ENCODE results near the gene CXCR5.

The CXCR5 gene

DNA sequence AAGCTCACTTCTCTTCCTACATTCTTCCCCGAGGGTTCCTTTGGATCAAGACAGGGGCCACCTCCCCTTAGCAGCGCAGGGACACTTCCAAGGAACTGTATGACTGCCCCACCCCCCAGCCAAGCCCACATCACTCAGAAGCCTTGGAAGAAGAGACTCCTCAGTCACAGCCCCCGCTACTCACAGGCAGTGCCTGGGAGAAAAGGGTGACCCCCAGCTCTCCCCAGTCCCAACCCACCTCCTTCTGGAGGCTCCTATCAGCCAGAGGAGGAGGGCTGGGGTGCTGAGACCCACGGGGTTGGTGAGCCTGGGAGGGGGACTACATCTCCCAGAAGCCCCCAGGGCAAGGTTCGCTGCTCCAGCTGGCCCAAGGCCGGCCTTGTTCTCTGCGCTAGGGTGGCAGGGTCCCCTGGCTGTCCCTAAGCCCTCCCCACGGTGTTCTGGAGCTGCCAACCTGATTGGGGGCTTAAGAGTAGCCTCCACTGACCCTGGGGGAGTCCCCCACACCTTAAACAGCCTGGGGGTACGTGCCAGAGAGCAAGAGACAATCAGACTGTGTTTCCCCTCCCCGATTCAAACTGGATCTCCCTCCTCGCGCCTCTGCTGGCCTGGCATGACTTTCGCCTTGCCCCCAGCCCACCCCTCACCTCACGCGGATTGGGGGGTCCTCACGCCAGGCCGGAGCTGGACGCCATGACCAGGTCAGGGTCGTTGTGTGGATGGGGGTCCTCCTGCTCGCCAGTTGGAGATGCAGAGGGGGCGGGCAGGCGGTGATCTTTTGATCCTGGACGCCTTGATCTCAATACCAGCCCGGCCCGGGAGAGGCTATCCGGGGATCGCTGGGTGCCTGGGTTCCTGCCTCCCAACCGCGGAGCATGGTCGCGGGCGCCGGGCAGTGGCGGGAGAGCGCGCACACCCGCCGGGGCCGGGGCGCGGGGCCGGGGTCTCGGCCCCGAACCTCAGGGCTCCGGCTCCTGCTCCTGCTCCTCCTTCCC lies 41.2 kb downstream of the CXCR5 start:
- no peak for DNase-seq (ENCODE audit: low read depth in 1 of 2, low spot score in 1 of 2)

DNA sequence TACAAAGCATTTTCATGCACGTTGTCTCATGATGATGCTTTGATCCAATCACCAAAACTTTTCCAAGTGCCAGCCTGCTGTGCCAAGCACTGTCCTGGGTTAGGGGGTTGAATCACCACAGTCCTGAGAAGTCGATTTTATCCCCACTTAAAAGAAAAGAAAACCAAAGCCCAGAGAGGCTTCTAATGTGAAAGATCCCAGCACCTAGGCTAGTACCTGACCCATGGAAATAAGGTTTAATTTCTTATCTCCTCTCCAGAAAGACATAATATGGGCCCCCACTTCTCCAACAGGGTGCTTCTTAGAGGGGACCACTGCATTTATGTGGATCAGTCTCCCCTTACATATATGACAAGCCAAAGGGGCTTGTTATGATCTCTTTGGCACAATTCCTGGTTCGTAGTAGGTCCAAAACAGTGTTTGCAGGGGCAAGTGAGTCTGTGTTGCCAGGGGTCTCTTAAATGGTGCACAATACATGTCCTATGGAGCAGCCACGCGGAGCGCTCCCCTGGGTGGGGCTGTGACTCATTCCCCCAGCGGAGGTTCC lies 43.9 kb downstream of the CXCR5 start:
- DNase-seq (ENCODE audit: low read depth in 1 of 2, low spot score in 1 of 2) = no peak

DNA sequence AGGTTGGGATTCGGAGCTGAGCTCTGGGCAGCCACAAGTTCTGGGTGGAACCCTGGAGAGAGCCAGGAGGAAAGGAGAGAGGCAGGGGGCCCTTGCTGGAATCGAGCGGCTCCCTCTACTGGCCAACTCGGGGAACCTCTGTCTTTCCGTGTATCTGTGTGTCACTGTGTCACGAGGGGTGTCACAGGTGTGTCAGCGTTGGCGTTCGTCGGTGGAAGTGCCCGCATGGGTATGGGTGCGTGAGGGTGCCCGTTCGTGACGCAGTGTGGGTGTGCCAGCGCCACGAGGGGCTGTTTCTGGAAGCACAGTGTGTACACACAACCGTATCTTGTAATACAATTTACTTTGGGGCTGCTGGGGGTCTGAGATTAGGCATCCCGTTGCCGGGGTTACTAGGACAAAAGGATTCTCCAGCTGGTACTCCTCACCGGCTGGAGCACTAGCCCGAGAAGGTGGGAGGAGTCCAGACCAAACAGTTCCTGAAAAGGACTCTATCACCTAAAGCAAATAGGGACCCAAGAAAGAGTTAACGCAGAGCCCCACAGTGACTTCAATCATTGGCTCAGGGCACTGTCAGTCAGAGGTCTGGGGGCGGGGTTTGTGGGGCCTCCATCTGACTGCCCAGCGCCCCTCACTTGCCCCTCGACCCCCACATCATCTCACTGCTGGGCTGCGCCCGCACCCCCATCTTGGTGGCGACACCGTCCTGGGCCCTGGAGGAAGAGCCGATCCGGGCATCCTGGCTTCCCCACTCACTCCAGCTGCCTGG lies 44.6 kb downstream of the CXCR5 start:
- DNase-seq (ENCODE audit: low read depth in 1 of 2, low spot score in 1 of 2) = peak; percentile 86

- no peak for DNase-seq (ENCODE audit: low read depth in 1 of 2, low spot score in 1 of 2)
These were observed 45.3 kb downstream of the CXCR5 start for GRCh38 chr11:118928870-118929500.

DNA sequence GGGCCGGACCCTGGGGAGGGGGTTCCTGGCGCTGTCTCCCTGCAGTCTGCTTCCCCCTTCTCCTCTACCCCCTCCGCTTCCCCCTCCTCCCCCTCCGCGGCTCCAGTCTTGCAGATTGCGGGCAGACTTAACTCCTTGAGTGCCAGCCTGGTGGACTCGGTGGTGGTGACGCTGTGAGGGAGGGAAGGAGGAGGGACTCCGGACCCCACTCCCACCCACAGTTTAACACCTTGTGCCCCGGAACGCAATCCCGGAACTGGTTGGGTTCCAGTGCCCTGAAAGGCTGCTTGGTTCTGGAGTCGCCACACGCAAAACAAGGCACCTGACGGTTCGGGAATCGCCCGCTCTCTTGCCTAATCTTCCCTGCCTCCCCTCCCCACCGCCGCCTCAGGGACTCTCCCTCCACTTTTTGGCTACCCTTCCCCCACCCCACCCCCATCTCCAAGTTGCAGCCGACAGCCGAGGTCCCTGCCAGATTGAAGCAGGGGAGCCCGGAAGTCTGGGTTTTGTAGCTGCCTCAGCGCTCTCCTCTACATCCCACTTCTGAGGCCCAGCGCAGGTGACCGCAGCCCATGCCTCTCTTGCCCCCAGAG lies 45.9 kb downstream of the CXCR5 start:
- DNase-seq (ENCODE audit: low read depth in 1 of 2, low spot score in 1 of 2) = peak; percentile 63 to 69

DNA sequence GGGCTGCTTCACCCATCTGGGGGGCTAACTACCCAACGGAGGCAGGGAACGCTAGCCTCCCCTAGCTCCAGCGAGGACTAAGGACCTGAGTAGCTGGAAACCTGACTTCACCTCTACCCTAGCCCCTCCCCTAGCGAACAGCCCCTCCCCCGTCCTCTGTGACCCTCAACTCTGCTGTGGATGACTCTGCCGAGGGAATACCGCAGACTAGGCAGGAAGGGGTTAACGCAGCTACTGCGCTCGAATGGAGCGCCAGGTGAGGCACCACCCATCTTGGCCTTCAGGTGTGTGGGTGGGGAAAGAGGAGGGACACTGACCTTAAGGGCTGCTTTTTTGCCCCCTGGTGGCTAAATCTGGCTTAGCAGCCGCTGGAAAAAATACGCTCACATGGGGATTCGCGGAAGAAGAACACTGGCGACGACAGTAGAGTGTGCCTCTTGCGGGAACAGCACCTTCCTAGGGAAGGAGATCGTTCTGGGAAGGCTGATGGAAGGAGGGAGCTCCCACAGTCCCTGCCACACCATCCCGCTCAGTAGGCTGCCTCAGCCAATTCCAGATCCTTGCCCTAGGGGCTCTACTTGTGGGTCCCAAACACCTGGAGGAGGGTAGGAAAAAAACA lies 46.5 kb downstream of the CXCR5 start:
- peak; percentile 74 to 82 for DNase-seq (ENCODE audit: low read depth in 1 of 2, low spot score in 1 of 2)

GRCh38 chr11:118931571-118931970 lies 47.9 kb downstream of the CXCR5 start:
- no peak for DNase-seq (ENCODE audit: low read depth in 1 of 2, low spot score in 1 of 2)

- no peak for DNase-seq (ENCODE audit: low read depth in 1 of 2, low spot score in 1 of 2)
These were observed 49.8 kb downstream of the CXCR5 start for GRCh38 chr11:118933486-118933885.

- no peak for DNase-seq (ENCODE audit: low read depth in 1 of 2, low spot score in 1 of 2)
These were observed 51.7 kb downstream of the CXCR5 start for GRCh38 chr11:118935376-118935775.

GRCh38 chr11:118938491-118939403 lies 55.1 kb downstream of the CXCR5 start:
- DNase-seq (ENCODE audit: low read depth in 1 of 2, low spot score in 1 of 2) = no peak

DNA sequence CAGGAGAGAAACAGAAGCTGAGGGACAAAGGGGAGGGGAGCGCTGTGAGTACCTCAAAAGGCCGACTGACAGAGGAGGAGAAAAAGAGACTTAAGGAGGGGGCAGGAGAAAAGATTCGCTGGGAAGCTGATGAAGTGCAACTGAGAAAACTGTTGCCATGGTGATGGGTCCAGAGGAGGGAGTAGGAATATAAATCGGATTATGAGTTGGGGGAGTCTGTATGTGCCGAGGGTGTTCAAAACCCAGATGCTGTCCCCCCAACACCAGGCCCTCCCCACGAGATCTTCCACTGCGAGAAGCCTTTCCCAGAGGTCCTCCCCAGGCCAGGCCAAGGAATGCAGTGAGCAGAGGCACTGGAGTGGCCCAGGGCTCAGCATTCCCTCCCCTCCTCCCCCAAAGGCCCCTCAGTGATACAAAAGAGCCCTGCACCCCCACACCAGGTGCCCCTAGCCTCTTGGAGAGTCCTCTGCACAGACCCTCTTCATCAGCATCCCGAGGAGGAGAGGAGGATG lies 55.8 kb downstream of the CXCR5 start:
- no peak for DNase-seq (ENCODE audit: low read depth in 1 of 2, low spot score in 1 of 2)

DNA sequence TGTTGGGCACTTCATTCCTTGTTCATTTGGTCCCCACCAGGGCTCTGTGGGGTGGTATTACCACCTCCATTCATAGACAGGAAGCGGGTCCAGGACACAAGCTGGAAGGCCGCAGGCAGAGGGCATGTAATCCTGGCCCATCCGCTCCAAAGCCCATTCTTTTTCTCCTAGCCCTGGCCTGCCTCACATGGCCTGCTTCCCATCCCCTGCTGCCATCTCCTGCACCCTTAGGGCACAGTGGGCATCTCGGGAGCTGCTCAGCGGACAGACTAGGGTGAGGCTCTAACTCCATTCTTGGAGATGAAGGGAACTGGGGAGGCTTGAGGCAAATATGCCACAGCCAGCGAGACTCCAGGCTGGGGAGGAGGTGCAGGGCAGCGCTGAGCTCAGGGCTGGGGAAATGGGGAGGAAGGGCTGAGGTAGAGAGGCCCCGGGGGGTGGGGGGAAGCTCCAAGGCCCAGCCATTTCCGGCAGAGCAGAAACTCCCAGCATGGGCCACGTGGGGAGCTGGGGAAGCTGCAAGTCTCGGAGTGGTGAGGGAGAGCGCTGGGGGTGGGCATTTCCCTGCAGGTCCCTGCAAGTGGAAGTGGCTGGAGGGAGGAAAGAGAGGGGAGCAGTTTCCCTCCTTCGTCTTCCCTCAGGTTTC lies 56.4 kb downstream of the CXCR5 start:
- DNase-seq (ENCODE audit: low read depth in 1 of 2, low spot score in 1 of 2) = no peak

DNA sequence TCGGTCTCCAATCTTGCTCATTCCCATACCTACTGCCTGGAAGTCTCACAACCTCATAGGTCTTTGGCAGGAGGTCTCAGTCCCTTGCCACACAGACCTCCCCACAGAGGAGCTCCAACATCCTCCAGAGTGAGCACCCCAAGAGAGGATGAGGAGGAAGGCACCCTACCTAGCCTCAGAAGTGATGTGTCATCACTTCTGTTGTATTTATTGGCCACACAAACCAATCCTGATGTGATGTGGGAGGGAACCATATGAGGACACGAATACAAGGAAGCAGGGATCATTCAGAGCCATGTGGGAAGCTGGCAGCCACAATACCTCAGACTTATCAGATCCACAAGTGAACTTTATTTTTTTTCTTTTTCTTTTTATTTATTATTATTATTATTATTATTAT lies 63.4 kb downstream of the CXCR5 start:
- DNase-seq (ENCODE audit: low read depth in 1 of 2, low spot score in 1 of 2) = no peak
